K562 (cell line): Measurements from ENCODE around the gene MET. TPM values are rescaled to one million over a fixed set of nuclear protein-coding genes. Genes with fewer than 3 reads are reported as not detected.

Experiments
- ATAC-seq: fragments of 200-7000 bp; cut with Tn5 transposase; 3 replicates; pipeline ENCODE4 v1.9.1; 2020; ENCODE audit warnings: moderate library complexity
- BruUV-seq: library from RNA; stranded (reverse); fragments of 400-500 nt; replicated peaks from 2 replicates; lab custom pipeline; 2021; lab: Mats Ljungman, UMichigan
- CTCF ChIA-PET: fragments of 300-600 bp; formaldehyde crosslinking; extraction: SDS; loops from one replicate; lab custom pipeline; 2021; ENCODE audit warnings: low intra/inter-chr PET ratio; lab: Yijun Ruan, JAX
- POLR2A ChIA-PET: fragments of 300-600, 350-650 bp; sonication (Branson Sonifier 250); formaldehyde crosslinking; extraction: SDS; loops from one replicate; lab custom pipeline; 2021; ENCODE audit warnings: antibody characterized with exemption, inconsistent platforms; lab: Yijun Ruan, JAX
- DNase-seq, 4 experiments: peaks; one replicate each; pipeline versions ENCODE4 v3.0.0 to v3.0.0-alpha.2; 2011 to 2018; ENCODE audit warnings: low spot score in 3 of 4, mixed read lengths in 3 of 4; ENCODE audit errors: extremely low read depth in 1 of 4
- FAIRE-seq: peaks from 2 replicates; lab custom pipeline; 2011; peaks lifted over from hg19 to GRCh38; lab: Jason Lieb, UNC
- H2AFZ ChIP-seq: 2 replicates; pipeline ENCODE4 v1.6.0; 2011; ENCODE audit warnings: low read depth, low read length, control low read depth, inconsistent platforms
- H3K27ac ChIP-seq: fragments of 200-600 bp; 3 replicates; pipeline ENCODE4 v1.8.0; 2011; ENCODE audit warnings: low read depth, mild to moderate bottlenecking, control low read depth, inconsistent platforms, low read length, moderate library complexity, mixed read lengths; ENCODE audit errors: extremely low read depth
- H3K27me3 ChIP-seq, 2 experiments: fragments of 300-600 bp in 1 of 2; 2 replicates in 1 of 2; 3 replicates in 1 of 2; pipeline versions ENCODE4 v1.6.0 to v1.8.0; 2011; ENCODE audit warnings: inconsistent platforms in 2 of 2, low read length in 2 of 2, mild to moderate bottlenecking in 1 of 2, mixed read lengths in 1 of 2, moderate library complexity in 1 of 2; ENCODE audit not compliant: control insufficient read depth in 2 of 2, insufficient read depth in 2 of 2
- H3K36me3 ChIP-seq: fragments of 300-600 bp; 3 replicates; pipeline ENCODE4 v1.8.0; 2011; ENCODE audit warnings: mild to moderate bottlenecking, low read length, inconsistent platforms; ENCODE audit not compliant: control insufficient read depth, insufficient read depth
- H3K4me1 ChIP-seq, 2 experiments: fragments of 200-600 bp in 1 of 2; replicated peaks in 1 of 2; 2 replicates in 1 of 2; 3 replicates in 1 of 2; pipeline versions ENCODE4 v1.5.1 to v1.8.0; 2011; ENCODE audit warnings: inconsistent platforms in 2 of 2, low read length in 2 of 2, mild to moderate bottlenecking in 1 of 2, mixed read lengths in 1 of 2, moderate library complexity in 1 of 2; ENCODE audit not compliant: control insufficient read depth in 2 of 2, insufficient read depth in 2 of 2
- H3K4me2 ChIP-seq: 2 replicates; pipeline ENCODE4 v1.6.1; 2011; ENCODE audit warnings: low read length, control low read depth, inconsistent platforms, mixed read lengths; ENCODE audit not compliant: insufficient read depth
- H3K4me3 ChIP-seq: fragments of 200-600 bp; sonication (generic), shearing (Covaris generic); 2 replicates; pipeline ENCODE4 v1.5.1; 2016; ENCODE audit warnings: control low read depth, inconsistent platforms
- H3K79me2 ChIP-seq: fragments of 200-600 bp; 3 replicates; pipeline ENCODE4 v1.8.0; 2011; ENCODE audit warnings: low read length, inconsistent platforms; ENCODE audit not compliant: control insufficient read depth, insufficient read depth
- H3K9ac ChIP-seq, 2 experiments: 2 replicates each; pipeline versions ENCODE4 v1.6.0 to v1.6.1; 2011; ENCODE audit warnings: low read depth in 2 of 2, low read length in 2 of 2, control low read depth in 1 of 2, inconsistent platforms in 1 of 2, mild to moderate bottlenecking in 1 of 2, mixed read lengths in 1 of 2; ENCODE audit not compliant: insufficient read depth in 1 of 2
- H3K9me1 ChIP-seq: one replicate; pipeline ENCODE4 v1.6.0; 2011; ENCODE audit warnings: inconsistent platforms, mild to moderate bottlenecking, low read length, moderate library complexity; ENCODE audit not compliant: control insufficient read depth, insufficient read depth
- H3K9me3 ChIP-seq: replicated peaks from 2 replicates; pipeline ENCODE4 v1.5.1; 2011; ENCODE audit warnings: low read depth, low read length, inconsistent platforms; ENCODE audit not compliant: control insufficient read depth, insufficient read depth
- H4K20me1 ChIP-seq: replicated peaks from 2 replicates; pipeline ENCODE4 v1.6.1; 2011; ENCODE audit warnings: low read length, inconsistent platforms, mixed read lengths; ENCODE audit not compliant: control insufficient read depth, insufficient read depth
- CC2D1A ChIP-seq: fragments of 450-650 bp; IDR thresholded peaks from 2 replicates; pipeline ENCODE4 v1.6.1; 2017; ENCODE audit warnings: mild to moderate bottlenecking
- EWSR1 ChIP-seq: fragments of 450-650 bp; IDR thresholded peaks from 2 replicates; pipeline ENCODE4 v1.6.1; 2018; ENCODE audit warnings: borderline replicate concordance, mild to moderate bottlenecking, low read depth, moderate library complexity; ENCODE audit not compliant: partially characterized antibody
- HMGXB4 ChIP-seq: sonication (generic); formaldehyde crosslinking; IDR thresholded peaks from 2 replicates; pipeline ENCODE4 v1.8.1; 2023; ENCODE audit warnings: mild to moderate bottlenecking, missing genetic modification reagents
- HNRNPLL ChIP-seq: fragments of 200-400 bp; formaldehyde crosslinking; IDR thresholded peaks from 2 replicates; pipeline ENCODE4 v1.6.1; 2017; ENCODE audit warnings: low read length, low read depth, mild to moderate bottlenecking; ENCODE audit not compliant: poor library complexity, severe bottlenecking
- MED1 ChIP-seq: sonication (generic); formaldehyde crosslinking; IDR thresholded peaks from 2 replicates; pipeline ENCODE4 v1.8.1; 2023; ENCODE audit warnings: missing genetic modification reagents, borderline replicate concordance
- NR0B1 ChIP-seq: fragments of 450-650 bp; IDR thresholded peaks from one replicate; pipeline ENCODE4 v1.6.1; 2018; ENCODE audit warnings: mild to moderate bottlenecking, moderate library complexity; ENCODE audit not compliant: partially characterized antibody
- RUNX1 ChIP-seq: sonication (generic); IDR thresholded peaks from 2 replicates; pipeline ENCODE4 v1.6.1; 2016; ENCODE audit warnings: antibody characterized with exemption, low read depth
- SAFB2 ChIP-seq: fragments of 200-400 bp; formaldehyde crosslinking; IDR thresholded peaks from 2 replicates; pipeline ENCODE4 v1.6.1; 2018; ENCODE audit warnings: borderline replicate concordance, low read length, low read depth, moderate library complexity; ENCODE audit not compliant: severe bottlenecking
- TAF1 ChIP-seq: IDR thresholded peaks from 2 replicates; pipeline ENCODE4 v1.6.1; 2011; ENCODE audit warnings: mild to moderate bottlenecking, low read length, moderate library complexity; ENCODE audit not compliant: insufficient read depth, control insufficient read depth, severe bottlenecking; ENCODE audit errors: extremely low read depth
- TAL1 ChIP-seq: fragments of 450-650 bp; IDR thresholded peaks from 2 replicates; pipeline ENCODE4 v1.6.1; 2016; ENCODE audit warnings: mild to moderate bottlenecking
- ZNF583 ChIP-seq: fragments of 250-450 bp; sonication (Bioruptor Pico); IDR thresholded peaks from 2 replicates; pipeline ENCODE4 v1.4.0; 2020
- WGBS: fragments of 100-300 bp; shearing (Covaris generic); methylation state at CpG from one replicate; pipeline ENCODE4 v1.1.6; 2016; ENCODE audit warnings: low coverage, mixed read lengths; ENCODE audit not compliant: insufficient coverage; ENCODE audit errors: missing lambda C conversion rate; 5-methylcytosine and 5-hydroxymethylcytosine counted together
- in situ Hi-C: fragments of 300-500 bp; cut with MboI; formaldehyde crosslinking; loops from 4 replicates; pipeline ENCODE4 v1.15.0; 2018; ENCODE audit warnings: inconsistent platforms, mixed read lengths
- intact Hi-C: fragments of 100-400 bp; cut with micrococcal nuclease; formaldehyde crosslinking; loops from 2 replicates; pipeline ENCODE4 v1.14.2; 2022
- polyA plus RNA-seq, 8 experiments: library from polyadenylated mRNA; depleted of rRNA in 4 of 8; stranded (reverse) in 5 of 8; unstranded in 3 of 8; fragments of >200 nt; fragmentation: Nextera tagmentation in 2 of 8; fragmentation: Illumina TruSeq in 1 of 8; extraction: Ambion mirVana in 2 of 8; extraction: Trizol in 1 of 8; gene quantifications; 2 replicates each; pipeline versions ENCODE4 v1.2.1 to v1.2.3, GENCODE V29; 2011 to 2014; ENCODE audit warnings: inconsistent platforms in 1 of 8, missing spikeins in 1 of 8
- total RNA-seq, 7 experiments: library from RNA; depleted of rRNA in 6 of 7; stranded (reverse); fragments of >200 nt in 6 of 7; fragmentation: Illumina TruSeq in 2 of 7; extraction: Trizol in 2 of 7; gene quantifications; 2 replicates each; pipeline versions ENCODE4 v1.2.1 to v1.2.3, GENCODE V29; 2011 to 2021; ENCODE audit warnings: low replicate concordance in 1 of 7

The MET gene
- total and polyA plus RNA-seq, 9 of the 15 experiments (the other 6 are each of a cell fraction or from before 2014, with no cell fraction given): 0.84 to 2.4 (median 1.1) TPM

GRCh38 chr7:116697152-116697551 lies 25.2 kb downstream of the MET start:
- no peaks in the 10 kb centered on the region for H3K9me3 ChIP-seq
- no peaks in the 10 kb centered on the region for H3K36me3 ChIP-seq
- no peaks in the 10 kb centered on the region for H4K20me1 ChIP-seq
- in situ Hi-C loops (no loop called here), intact Hi-C loops (no loop called here)
- no TSS peak for BruUV-seq
- H2AFZ ChIP-seq: no peak overlapping the region
- 0% methylated on average over 1 of the region's 1 CpG for WGBS
- no peaks in the 10 kb centered on the region for H3K9me1 ChIP-seq
- FAIRE-seq: no peak
- H3K79me2 ChIP-seq: no peaks in the 10 kb centered on the region
- H3K27me3 ChIP-seq: peaks cover 8 to 12% of the 10 kb centered on the region in 2 experiments; a peak in 3 of 5 replicates
- H3K4me3 ChIP-seq: no peak overlapping the region
- POLR2A ChIA-PET: interaction anchor here (1.8 kb wide), 1 partner anchor 11 kb away, joined by 4 read pairs; no protein-coding TSS in a partner anchor
- no peak for TF ChIP-seq HNRNPLL
- no peak for TF ChIP-seq EWSR1
- no peak for TF ChIP-seq HMGXB4 (CRISPR knock-in tag)
- TF ChIP-seq TAF1: no peak
- TF ChIP-seq CC2D1A: no peak
- TF ChIP-seq ZNF583 (CRISPR knock-in tag): no peak
- no peak for TF ChIP-seq TAL1
- no peak for TF ChIP-seq SAFB2
- no peak for TF ChIP-seq MED1
- TF ChIP-seq RUNX1: no peak
- no peak for TF ChIP-seq NR0B1
- TF ChIP-seq, all 486 proteins: peak for 0
- Histone ChIP-seq H3K27ac (no peak overlapping the region), H3K4me2 (no peak overlapping the region), H3K9ac (no peak overlapping the region), H3K4me1 (no peaks in the 10 kb centered on the region)
- CTCF ChIA-PET: no interaction called here
- DNase-seq (no peak), ATAC-seq (no peak)
